ENCODE measurements around the gene TRAPPC3.

TRAPPC3 gene

GRCh38 chr1:36125129-36125991 is 23.9 kb downstream of the TRAPPC3 start, which contains the start of gene COL8A2:
Gene COL8A2, minus strand, starts transcription at chr1:36125222. Its CDS starts 24,980 bp downstream, at chr1:36100242.
- no peak for DNase-seq

DNA sequence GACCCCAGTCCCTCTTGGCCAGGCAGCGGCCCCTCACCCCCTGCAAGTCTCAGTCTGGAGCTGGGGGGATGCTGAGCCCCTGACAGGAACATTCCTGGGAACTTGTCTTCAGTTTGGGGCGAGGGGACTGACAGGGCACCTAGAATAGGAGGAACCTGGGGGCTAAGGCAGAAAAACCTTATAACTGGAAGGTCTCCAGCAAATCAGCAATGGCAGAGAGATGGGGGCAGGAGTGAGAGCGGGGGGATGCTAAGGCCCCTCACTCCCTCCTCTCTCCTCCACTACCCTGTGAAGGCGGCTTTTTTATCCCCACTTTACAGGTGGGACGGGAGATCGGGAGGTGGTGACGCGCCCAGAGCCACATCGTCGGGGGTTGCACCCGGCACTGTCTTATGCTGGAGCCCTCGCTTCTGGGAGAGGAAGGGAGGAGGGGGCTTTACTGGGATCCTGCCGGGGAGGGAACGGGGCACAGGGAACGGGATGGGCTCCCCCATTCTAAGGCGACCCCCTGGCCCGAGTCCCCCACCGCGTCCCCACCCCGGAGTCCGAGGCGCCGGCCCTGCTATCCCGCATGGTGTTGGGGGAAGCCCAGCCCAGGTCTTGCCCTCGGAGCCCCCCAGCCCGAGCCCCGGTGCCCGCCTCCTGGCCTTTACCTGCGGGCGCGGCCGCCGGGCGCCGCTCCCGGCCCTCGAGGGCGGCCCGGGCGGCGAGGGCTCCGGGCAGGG is 24.7 kb downstream of the TRAPPC3 start:
- no peak for DNase-seq

DNA sequence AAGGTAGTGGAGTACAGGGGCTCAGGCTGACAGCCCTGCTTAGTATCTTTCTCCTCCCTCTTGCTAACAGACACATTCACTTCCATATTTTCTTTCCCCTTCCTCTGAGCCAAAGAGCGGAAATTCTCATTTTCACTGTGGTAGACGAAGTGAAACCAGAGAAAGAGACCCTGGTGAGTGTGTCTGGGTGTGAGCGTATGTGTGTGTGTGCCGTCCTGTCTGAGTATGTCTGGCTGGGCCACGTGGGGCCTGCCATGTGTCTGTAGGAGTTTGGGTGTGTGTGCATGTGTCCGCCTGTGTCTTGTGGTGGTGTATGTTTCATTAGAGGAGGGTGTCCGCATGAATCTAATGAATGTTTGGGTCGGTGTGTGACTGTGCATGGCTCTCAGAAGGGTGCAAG is 25.9 kb downstream of the TRAPPC3 start:
- peak; percentile 66 for DNase-seq

- no peak for DNase-seq
Observed at GRCh38 chr1:36122062-36123030, 26.9 kb downstream of the TRAPPC3 start.

DNA sequence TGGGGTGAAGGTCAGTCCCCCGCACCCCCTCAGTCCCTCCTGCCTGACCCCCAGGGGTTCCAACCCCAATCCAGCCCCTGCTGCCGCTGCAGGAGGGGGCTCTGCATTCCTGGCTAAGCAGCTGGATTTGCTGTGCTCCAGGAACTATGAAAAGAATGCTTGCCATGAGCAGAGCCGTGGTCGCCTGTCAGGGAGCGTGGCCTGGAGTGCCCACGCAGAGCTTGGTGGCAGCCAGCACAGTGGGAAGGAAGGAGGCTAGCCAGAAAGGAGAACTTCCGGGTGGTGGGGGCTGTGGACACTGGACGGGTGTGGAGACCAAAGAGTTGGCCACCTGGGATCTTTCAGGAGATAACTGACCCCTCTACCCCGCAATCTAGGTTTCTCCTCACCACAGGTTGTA is 29.8 kb downstream of the TRAPPC3 start:
- peak; percentile 68 for DNase-seq

DNA sequence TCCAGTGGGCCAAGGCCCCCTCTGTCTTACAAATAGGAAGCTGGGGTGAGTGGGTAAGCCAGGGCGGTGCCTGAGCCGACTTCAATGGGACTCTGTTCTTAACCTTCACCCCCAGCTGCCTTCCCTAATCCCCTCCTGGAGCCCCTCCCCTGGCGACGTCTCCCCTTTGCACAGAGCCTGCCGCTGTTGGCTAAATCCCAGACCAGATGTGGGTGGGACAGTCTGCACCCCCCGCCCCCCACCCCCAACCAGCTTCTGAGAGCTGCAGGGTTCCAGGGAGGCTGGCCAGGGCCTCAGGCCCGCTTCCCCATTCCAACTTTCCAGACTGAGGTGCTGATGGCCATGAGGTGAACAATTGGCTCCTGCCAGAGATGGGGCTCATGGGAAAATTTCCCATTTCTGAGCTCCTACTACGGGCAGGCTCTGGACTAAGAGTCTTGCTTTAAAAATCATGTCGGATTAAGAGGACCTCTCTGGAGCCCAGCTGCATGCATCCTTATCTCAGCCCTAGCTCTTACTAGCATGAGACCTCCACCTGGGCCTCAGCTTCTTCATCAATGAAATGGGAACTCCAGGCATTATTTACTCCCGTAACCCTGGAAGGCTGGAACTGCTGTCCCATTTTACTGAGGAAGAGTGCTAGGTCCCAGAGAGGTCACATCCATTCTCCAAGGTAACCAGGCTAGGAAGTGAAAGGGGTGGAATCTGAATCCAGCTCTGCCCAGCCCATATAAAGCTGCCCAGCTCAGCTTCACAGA is 30.7 kb downstream of the TRAPPC3 start:
- no peak for DNase-seq

- no peak for DNase-seq
Observed at GRCh38 chr1:36116901-36117300, 32.4 kb downstream of the TRAPPC3 start.

- peak; percentile 85 for DNase-seq
Observed at GRCh38 chr1:36115931-36116330, 33.4 kb downstream of the TRAPPC3 start.

GRCh38 chr1:36115200-36115669 is 34.1 kb downstream of the TRAPPC3 start:
- peak; percentile 96 for DNase-seq

DNA sequence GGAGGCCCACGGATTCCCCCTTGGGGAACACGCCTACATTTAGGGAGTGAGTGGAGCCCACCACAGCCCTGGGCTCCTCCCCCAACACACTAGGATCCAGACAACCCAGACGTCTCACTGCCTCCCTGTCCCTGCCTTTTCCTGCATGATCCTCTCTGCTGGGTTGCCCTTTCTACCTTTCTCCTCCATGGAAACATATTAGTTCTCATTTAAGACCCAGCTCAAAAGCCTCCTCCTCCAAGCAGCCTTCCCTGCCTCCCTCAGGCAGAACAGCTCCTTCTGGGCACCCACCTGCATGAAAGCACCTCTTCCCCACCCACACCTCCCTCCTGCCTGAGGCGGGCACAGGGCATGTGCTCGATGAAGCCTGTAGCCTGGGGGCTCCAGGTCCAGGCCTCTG is 34.9 kb downstream of the TRAPPC3 start:
- no peak for DNase-seq

DNA sequence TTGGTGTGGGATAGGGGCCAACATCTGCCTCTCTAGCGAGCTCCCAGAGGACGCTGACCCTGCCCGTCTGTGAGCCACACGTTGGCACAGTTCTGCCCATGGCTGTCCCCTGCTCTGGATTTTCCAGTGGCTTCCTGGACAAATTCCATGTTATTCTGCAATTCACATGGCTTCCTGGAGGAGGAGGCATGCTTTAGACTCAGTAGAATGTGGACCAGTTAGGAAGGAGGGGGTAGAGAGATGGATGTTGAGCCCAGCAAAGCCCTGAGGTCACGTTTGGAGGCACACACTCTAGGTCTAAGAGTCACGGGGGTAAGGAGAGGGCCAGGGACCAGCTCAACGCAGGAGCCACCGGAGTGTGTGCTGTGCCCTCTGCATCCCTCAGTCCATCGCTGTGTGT is 36.5 kb downstream of the TRAPPC3 start:
- DNase-seq, result no peak

GRCh38 chr1:36111151-36111550 is 38.1 kb downstream of the TRAPPC3 start:
- DNase-seq, result no peak

GRCh38 chr1:36109041-36109679 is 40.1 kb downstream of the TRAPPC3 start:
- DNase-seq, result peak; percentile 85

- peak; percentile 88 for DNase-seq
Observed at GRCh38 chr1:36108314-36108713, 41.0 kb downstream of the TRAPPC3 start.

DNA sequence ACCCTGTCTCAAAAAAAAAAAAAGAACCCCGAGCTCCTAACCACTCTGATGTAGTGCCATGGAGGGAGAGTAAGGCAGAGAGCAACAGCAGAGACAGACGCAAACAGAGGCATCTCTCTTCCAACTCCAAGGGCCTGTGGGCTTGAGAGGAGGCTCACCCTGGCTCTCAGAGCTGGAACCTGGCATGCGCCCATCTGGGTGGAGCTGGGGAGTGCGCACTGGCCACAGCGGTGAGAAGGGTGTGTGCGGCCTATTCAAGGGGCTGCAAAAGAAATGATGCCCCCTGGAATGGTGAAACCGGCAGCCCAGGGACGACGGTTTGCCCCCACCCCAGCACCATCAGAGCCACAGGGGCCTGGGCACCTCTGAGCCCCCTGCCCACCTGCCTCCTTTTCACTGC is 41.9 kb downstream of the TRAPPC3 start:
- DNase-seq, result no peak

DNA sequence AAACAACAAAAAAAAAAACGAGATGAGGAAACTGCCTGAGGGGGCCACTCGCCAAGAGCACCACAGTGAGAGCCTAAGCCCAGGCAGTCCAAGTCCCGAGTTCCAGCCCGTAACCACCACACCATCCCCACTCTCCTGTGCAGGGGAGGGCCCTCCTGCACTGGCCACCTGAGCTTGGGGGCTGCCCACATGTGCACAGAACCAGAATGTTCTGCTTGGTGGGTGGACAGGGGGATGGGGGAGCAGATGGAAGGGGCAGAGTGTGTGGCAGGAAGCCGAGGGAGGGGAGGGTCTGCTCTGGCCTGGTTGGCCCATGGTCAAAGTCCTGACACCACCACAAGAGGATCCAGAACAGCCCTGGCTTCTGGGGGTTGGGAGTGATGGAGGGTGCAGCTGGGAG is 43.0 kb downstream of the TRAPPC3 start:
- DNase-seq, result no peak

DNA sequence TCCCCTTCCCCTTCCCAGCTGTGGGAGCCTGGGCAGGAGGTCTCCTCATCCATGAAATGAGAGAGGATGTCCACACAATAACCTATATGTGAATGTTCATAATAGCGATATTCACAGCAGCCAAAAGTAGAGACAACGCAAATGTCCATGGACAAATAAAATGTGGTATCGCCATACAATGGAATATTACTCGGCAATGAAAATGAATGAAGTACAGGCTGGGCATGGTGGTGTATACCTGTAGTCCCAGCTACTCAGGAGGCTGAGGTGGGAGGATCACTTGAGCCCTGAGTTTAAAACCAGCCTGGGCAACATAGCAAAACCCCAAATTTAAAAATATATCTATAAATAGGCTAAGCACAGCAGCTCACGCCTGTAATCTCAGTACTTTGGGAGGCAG is 47.7 kb downstream of the TRAPPC3 start:
- no peak for DNase-seq

DNA sequence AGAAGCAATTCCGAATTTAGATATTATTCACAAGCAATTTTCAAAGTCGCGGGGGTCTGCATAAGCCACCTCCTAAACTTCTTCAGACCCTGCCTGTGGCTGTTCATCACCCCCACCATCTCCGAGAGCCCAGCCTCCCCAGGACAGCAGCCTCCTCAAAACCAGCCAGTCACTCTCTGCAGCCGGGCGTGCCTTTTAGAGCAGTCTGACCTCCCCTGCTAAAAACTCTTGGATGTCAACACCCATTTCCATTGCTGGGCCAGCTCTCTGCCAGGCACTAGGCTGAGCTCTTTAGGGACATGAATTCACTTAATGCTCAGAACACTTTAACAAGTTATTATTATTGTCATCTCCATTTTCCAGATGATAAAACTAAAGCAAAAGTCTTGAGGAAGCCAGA is 48.9 kb downstream of the TRAPPC3 start:
- DNase-seq, result no peak

DNA sequence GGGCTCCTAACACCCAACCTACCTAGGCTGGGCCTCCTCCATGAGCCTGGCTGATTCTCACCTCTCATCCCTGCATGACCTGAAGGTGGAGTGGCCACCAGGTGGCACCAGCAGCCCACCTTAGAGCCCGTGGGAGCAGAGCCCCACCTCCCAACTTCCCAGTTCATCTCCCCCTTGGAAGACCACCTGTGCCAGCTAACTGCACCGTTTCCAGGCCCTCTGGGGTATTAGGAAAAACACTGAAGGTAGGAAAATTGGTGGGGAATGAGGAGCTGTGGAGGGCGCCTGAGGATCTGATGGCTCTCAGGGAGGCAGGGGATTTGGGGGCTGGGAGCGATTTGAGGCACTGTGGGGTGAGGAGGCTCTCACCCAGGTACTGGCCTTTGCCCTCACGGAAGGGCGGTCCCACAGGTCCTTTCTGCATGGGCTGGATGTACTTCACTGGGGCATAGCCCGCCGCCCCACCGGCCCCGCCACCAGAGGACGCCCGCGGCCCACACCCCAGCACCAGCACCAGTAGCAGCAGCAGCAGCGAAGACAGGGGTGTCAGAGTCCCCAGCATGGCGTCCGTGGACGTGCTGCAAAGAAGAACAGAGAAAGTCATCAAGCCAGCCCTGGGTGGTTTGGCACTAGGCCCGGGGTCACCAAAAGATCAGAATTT is 49.5 kb downstream of the TRAPPC3 start:
- DNase-seq, result peak; percentile 77

DNA sequence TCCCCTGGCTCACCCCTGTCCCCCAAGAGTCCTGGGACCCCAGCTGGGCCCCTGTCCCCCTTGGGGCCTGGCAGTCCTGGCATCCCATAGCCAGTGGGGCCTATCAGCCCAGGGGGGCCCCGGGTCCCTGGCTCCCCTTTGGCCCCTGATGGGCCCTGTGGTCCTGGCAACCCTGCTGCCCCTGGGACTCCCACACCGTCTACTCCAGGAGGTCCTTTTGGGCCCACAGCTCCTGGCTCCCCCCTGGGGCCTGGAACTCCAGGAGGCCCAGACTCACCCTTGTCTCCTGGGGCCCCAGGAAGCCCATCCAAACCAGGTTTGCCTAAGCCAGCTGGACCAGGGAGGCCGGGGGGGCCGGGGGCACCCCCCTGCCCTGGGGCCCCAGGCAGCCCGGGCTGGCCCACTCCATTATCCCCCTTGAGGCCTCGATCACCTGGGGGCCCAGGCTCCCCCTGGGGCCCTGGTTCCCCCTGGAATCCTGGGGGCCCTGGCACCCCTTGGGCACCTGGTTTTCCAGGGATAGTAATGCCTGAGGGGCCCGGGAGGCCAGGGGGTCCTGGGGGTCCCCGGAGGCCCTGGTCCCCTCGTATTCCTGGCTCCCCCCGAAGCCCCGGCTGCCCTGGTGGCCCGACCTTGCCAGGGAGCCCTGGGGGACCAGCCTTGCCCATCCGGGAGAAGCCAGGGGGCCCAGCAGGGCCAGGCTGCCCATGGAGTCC is 50.5 kb downstream of the TRAPPC3 start:
- DNase-seq, result no peak

Data from fibroblast of skin of scalp (primary cell).